GM19351 (cell line): ENCODE data around the gene TAS1R3.
A peak's percentile ranks its signal among the peaks of the same experiment; 100 is the strongest.
"Not testable (repeated sequence)": the region's sequence is repeated elsewhere in the genome, so short reads cannot be mapped to it uniquely, and the experiment has no call there.

ENCODE experiments used
- ATAC-seq: cut with Tn5 transposase; IDR thresholded peaks from one replicate; pipeline ENCODE4 v1.9.1; 2021; ENCODE audit warnings: mild to moderate bottlenecking, moderate library complexity; ENCODE audit not compliant: unreplicated experiment

TAS1R3 gene

DNA sequence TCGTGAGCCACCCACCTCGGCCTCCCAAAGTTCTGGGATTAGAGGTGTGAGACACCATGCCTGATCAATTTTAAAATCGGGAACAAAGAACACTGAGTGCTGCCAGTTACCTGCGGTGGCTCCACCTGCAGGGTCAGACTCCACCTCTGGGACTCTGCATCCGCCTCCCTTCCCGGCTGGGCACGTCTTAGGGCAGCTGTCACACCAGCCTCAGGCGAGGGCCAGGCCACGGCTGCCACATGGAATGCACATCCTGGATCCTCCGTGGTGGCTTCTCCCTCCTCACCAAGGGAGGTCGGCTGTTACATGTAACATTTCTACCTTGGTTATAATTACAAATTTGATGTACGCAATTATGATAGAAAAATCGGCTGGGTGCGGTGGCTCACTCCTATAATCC lies 33.2 kb downstream of the TAS1R3 start:
- ATAC-seq = no peak

DNA sequence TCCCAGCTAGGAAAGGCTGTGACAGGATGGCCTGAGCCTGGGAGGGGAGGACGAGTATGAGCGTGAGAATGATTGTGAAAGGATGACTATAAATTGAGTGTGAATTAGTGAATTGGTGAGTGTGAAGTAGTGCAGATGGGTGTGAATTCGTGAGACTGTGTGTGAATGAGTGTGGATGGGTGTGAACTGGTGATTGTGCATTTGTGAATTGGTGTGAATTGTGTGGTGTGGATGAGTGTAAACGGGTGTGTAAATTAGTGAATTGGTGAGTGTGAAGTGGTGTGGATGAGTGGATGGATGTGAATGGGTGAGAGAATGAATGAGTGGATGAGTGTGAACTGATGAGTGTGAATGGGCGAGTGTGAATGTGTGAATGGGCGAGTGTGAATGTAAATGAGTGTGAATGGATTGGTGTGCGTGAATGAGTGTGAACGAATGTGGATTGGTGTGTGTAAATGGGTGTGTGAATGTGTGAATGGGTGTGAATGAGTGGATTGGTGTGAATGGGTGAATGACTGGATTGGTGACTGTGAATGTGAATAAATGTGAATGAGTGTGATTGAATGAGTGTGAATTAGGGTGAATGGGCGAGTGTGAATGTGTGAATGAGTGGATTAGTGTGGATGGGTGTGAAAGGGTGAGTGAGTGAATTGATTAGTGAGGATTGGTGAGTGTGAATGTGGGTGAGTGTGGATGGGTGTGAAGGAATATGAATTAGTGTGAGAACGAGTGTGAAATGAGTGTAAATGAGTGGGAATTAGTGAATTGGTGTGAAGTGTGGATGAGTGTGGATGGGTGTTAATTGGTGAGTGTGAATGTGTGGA lies 35.0 kb downstream of the TAS1R3 start:
- no peak for ATAC-seq

DNA sequence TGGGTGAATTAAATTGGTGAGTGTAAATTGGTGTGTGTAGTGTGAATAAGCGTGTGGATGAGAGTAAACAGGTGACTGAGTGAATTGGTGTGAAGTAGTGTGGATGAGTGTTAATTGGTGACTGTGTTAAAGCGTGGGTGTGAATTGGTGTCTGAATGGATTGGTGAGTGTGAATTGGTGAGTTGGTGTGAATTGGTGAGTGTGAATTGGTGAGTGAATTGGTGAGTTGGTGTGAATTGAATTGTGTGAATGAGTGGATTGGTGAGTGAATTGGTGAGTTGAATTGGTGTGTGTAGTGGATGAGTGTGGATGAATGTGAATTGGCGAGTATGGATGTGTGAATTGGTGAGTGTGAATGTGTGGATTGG lies 35.6 kb downstream of the TAS1R3 start:
- no peak for ATAC-seq

DNA sequence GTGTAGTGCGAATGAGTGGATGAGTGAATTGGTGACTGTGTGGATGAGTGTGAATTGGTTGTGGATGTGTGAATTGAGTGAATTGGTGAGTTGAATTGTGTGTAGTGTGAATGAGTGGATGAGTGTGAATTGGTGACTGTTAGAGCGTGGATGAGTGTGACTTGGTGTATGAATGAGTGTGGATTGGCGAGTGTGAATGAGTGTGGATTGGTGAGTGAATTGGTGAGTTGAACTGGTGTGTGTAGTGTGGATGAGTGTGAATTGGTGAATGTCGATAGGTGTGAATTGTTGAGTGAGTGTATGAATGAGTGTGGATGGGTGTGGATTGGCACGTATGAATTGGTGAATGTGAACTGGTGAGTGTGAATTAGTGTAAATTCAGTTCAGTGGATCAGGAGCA lies 36.2 kb downstream of the TAS1R3 start:
- no peak for ATAC-seq

DNA sequence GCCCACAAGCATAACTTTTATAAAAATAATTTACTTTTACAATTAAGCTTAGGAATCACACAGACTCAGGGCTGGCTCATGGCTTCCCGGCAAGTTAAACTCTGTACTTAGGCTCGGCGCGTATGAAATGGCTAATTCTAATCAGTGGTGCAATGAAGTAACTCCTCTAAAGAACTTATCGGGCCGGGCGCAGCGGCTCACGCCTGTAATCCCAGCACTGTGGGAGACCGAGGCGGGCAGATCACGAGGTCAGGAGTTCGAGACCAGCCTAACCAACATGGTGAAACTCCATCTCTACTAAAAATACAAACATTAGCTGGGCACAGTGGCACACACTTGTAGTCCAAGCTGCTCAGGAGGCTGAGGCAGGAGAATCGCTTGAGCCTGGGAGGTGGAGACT lies 39.0 kb downstream of the TAS1R3 start:
- not testable (repeated sequence) for ATAC-seq

DNA sequence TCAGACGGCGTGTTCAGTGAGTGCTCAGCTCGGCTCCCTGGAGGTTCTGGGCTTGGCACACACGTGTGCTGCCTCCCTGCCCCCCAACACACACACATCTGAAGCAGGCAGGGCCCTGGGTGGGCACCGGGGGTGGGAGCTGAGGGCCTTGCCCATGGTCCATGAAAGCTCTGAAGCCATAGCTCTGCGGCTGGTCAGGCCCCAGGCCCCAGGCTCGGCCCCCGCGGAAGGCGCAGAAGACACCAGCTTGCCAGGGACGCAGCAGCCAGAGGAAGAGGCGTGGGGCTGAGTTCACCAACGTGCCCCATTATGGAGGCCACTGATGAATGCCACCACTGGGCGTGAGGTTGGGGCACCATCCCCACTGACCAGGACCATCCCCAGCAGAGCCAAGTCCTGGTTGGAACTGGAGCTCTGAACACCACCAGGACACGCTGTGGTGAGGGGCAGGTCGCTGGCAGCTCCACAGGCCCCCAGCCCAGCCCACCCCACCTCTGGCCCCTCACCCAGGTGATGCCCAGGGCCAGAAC lies 39.8 kb downstream of the TAS1R3 start:
- no peak for ATAC-seq

DNA sequence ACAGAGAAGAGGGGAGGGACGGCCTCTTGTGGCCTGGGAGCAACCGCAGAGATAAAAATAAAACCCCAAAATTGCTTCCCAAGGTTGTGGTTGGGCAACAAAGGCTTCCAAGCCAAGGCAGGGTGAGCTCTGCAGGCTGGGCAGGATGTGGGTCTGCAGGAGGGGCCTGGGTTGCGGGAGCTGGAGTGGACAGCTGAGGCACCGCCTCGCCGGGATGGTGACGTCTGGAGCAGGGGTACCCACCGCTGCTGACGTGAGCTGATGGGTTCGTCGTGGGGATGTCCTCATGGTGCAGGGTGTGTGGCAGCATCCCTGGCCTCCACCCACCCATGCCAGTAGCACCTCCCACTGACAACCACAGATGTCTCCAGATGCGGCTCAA lies 40.3 kb downstream of the TAS1R3 start:
- ATAC-seq = no peak

DNA sequence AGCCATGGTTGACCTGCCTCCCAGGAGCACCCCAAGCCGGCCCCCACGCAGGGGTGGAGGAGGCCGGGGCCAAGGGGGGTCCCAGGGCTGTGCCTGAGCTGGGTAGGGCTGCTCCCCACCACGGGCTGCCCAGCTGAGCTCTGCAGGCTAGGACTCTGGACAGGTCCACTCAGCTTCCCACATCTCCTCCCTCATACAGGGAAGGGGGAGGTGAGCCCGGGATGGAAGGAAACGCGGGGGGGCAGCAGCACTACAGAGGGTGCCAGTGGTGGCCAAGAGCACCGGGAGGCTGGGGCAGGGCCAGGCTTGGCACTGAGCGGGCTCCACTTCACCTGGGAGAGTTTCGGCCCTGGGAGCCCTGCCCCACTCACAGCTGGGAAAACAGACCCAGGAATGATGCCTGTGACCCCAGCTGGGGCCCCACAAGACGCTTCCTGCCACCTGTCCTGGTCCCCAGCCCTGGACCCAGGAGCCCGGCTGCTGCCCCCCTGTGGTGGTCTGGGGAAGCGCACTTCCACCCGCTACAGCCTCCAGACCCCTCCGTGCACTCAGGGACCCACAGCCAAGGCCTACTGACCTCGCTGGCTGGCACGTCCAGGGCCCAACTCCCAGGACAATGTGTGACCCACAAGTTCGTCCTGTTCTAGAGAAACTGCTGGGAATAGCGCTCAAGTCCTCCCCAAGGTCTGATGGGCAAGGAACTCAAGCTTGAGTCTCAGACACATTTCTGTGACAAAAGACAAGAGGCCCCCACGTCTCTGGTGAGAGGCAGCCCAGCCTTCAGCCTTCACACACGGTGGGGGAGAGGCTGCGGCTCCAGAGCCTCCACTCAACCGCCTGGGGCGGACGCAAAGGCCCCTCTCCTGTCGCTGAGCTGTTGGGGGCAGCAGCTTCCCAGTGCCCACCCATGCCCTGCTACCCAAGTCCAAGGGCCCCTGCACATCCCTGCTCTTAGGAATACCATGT lies 40.9 kb downstream of the TAS1R3 start:
- peak; percentile 39 for ATAC-seq

DNA sequence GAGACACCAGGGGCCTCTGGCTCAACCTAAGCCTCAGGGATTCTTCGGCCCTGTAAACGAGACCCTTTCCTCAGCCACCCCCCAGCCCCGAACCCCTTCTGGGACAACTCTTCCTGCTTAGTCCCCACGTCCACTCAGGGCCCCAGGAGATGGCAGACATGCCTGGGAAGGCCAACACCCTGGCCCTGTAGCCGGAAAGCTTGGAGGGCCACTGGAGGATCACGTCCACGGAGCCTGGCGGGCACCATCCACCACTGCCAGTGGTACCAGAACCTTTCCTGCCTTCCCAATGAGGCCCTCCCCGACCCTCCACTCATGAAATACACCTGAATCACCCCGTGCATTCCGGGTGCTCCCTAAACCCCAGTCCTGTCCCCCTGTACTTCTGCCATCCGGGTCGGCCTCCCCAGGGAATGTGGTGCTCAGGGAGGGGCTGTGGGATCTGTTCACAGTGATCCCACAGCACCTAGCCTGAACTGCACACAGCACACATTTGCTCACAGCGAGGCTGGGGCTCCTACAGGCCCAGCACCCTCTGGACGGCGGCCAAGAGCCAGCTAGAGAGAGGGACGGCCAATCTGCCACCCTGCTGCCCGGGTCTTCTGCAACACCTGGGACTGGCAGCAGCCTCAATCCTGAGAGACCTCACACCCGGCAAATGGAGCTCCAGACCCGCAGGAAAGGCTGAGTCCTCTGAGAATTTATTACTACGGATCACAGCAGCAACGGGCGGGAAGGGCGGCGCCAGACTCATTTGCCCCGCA lies 42.2 kb downstream of the TAS1R3 start:
- ATAC-seq = no peak

DNA sequence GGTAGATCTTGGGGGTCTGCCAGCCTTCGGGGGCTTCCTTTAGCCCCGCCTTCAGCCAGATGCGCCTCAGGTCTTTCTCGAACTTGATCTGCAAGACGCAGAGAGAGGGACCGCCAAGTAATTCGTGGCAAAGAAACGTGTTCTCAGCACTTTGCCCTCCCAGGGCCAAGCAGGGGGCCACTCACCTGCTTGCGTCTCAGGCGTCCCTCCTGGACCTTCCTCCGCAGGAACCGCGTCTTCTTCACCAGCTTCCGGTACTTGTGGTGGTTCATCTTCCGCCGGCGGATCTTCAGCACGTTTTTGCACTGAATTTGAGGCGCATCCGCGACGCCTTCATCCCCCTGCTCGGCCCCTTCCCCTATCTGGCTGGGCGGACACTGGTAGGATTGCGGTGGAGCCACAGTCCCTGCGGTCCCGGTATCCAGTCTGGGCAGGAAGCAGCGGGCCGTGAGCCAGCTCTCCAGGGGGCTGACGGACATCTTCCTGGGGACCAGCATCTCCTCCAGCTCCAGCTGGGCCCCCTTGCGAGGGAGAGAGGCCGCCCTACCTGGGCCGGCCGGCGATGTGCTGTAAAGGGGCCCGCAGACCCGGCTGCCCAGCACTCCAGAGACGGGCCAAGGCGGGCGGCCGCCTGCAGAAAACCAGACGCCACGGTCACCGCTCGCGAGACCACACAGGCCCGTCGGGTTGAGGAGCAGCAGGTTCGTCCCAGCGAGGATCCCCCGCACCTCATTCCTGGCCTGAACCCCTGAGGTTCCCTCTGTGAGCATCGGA lies 42.9 kb downstream of the TAS1R3 start:
- no peak for ATAC-seq

DNA sequence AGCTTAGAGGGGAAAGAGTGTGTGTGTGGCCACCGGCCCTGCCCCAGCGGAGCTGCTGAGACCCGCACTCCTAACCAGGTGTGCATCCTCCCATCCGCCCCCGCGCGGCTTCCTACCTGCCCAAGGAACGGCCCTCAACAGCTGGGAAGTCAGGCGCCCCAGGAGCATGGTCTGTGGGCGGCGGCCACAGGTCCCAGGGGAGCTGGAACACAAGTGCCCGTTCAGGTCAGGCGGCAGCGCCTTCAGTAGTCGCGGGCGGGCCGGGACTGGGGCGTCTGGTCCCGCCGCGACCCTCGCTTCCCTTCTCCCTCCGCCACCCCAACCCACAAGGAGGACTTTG lies 43.5 kb downstream of the TAS1R3 start:
- peak; percentile 2 for ATAC-seq

DNA sequence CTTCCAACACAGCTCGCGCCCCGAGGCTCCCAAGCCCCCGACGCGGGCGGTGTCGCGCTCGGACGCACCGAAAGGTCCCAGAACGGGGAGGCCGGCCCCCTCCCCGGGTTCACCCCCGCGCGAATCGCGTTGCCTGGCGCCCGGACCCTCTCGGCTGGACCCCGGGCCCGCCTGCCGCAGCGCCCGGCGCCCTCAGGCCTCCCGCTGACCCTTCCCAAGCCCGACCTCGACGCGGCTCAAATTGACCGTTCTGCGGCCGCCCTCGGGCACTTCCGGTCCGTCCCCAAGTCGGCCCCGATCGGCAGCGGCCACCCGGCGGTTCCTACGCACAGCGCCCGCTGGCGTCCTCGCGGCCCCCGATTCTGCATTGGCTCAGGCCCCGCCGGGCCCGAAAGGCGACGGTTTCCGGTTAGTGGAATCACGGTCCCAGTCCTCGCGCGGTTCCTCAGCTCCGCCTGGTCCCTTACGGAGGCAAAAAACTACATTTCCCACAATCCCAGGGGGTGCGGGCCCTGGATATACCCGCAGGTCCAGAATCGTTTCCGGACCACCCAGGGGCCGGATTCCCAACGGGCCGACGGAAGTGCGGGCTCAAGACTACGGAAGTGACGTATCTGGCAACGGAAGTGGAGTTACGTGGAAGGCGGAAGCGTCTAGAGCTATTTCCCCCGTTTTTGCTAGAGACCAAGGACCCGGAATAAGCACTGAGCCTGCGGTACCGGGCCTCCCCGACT lies 44.0 kb downstream of the TAS1R3 start, which contains the start of gene AURKAIP1:
TSS of gene AURKAIP1 (minus strand) at position 279 of the 734 bp plus-strand sequence. CDS start 451 bp downstream, outside the sequence.
- peak; percentile 83 for ATAC-seq

DNA sequence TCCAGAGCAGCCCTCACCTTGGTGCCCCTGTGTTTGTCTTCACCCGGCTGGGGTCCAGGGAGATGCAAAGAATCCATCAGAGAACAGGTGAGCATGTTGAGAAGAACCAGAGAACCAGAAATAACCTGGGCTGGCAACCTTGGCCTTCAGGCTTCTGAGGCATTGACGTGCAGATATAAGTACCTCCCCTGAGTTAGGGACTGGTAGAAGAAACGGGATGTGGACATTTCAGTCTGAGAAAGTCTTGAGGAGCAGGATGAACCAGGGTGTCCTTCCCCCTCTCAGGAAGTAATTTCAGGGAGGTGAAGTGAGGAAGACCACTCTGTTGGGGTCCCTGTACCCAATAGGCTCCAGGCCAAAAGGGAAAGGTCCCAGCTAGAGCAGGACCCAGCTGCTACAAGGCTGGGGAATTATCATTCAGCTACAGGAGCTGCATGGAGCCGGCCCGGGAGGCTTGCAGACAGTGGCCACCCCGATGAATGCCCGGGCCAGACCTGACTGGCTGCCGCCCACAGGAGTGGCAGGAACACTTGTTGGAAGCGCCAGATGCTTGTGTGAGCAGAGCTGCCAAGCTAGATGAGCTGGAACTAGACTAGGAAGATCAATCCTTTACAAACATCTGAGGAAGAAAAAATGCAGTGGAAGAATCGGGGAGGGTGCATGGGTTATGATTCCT lies 45.6 kb downstream of the TAS1R3 start:
- ATAC-seq = no peak

DNA sequence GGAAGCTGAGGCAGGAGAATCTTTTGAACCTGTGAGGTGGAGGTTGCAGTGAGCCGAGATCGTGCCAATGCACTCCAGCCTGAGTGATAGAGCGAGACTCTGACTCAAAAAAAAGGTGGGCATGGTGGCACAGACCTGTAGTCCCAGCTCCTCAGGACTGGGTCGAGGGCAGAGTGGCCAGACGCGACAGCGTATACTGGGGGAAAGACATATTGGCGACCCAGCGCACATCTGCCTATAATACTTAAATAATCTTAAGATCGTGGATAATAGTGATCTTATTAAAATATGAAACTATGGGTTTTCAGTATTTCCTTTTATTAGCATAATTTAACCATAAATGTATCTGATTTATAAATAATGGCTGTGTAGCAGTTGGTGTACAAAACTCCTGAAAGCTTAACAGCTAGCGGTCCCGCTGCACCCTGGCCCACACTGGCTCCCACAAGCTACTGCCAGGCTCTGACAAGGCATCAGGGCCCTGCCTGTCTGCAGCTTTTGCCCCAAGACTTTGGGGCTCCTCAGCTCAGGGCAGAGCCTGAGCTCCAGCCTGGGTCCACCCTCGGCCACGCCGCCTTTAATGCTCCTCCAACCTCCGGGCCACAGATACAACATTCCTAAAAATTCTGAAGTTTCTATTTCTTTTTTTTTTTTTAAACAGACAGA lies 46.6 kb downstream of the TAS1R3 start:
- no peak for ATAC-seq

DNA sequence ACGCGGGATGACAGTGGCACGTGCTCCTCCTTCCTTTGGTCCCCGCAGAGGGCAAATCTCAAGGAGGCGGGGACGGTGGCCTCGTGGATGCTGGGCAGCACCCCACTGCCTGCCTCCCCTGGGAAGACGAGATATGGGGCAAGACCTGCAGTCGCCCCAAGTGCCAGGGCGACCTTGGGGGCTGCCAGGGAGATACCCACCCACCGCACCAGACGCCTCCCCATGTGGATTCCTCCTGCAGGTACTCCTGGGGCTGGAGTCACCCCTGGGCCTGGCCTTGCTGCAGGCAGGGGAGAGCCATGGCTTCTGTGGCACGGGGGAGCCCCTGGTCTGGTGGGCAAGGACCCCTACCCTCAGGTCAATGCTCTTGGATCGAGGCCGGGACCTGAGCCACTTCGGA lies 49.8 kb downstream of the TAS1R3 start:
- no peak for ATAC-seq

DNA sequence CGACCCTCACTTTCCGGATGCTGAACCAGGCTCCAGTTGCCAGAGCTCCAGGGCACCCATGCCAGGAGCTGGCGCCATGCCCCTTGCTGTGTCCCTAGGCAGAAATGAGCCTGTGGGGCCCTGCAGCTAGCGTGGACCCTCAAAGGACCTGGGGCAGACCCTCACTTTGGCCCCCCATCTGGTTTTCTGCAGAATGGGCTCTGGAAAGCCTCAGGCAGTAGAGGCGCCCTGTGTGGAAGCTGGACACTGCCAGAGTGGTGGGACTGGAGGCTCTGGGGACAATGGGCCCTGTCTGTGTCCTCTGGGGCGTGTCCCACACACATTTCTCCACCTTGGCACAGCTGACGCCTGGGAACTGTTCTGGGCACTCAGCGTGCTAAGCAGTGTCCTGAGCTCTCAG lies 50.2 kb downstream of the TAS1R3 start:
- no peak for ATAC-seq
